NCI-H2029 treated with DMSO at 0.1 percent for 48 hours (cell line): ENCODE results near the gene ITGB4.

Experiments
- DNase-seq: peaks from one replicate; lab custom pipeline; 2025; lab: John Stamatoyannopoulos, UW

The ITGB4 gene

DNA sequence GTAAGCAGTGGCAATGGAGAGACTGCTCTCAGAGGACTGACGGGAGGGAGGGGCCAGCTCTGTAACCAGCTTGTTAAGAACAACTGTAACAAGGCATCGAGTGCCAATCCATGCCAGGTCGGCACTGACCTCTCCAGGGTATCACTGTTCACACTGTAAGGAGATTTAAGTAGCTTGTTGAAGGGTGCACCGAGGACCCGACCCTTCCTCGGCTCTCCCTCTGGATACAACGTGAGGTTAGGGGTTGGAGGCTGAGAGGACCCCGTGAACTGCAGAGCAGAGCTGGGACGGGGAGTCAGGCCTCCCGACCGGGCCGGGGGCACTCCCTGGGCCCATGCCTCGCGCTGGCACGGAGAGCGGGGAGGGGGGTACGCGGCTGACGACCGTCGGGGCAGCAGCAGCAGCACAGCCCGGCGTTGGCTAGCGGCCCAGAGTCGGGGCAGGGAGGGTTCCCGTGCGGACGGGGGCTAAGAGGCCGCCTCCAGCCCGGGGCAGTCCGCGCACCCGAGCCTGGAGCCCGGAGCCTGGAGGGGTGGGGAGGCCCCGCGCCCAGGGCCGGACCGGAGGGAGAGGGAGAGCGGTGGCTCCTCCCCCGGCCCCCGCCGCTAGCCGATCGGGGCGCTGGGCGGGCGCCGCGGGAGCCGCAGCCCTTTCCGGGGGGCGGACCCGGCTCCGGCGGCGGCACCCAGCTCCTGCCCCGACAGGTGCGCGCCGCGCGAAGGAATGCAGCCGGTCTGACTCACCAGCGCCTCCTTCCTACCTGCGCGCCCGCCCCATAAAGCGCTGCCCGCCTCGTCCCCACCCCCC is at the start of gene ITGB4:
Gene ITGB4 (plus strand): TSS at position 804 of the 807 bp plus-strand sequence. CDS start 3,245 bp downstream, outside the sequence.
- DNase-seq, result peak; percentile 1

DNA sequence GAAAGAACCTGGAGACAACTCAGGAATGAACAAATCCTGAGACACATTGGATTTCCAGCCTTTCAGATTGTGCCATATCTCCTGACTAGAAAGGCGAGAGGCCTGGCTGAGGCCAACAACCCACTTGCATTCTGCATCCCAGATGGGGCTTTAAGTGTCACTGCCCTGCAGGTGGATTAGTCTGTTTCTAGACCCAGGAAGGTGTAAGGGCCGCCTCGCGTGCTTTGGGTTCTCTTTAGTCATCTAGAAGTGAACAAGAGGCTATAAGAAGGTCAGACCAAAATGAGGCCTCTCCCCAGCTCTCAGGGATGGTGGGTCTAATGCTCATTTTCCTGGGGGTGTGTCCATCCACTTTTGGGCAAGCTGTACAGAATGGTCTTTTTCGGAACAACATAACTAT is 49.2 kb upstream of the ITGB4 start:
- DNase-seq, result no peak

DNA sequence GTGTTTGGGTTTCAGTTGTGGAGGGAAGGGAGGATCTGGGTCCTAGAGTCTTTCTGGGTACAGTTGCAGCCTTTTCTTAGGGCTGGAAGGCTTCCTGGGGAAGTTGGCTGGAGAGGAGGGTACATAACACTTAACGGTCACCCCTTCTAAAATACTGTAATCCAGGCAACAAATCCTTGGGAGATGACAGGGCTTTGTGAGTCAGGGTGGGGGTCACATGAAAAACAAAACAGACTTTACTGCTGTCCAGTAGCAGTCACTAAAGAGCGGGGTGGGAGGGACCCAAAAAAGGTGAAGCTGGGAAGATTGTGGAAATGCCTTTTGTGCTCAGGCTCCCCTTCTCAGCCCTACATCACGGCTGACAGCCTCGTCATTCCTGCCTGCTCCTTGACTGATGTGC is 47.8 kb upstream of the ITGB4 start:
- no peak for DNase-seq

DNA sequence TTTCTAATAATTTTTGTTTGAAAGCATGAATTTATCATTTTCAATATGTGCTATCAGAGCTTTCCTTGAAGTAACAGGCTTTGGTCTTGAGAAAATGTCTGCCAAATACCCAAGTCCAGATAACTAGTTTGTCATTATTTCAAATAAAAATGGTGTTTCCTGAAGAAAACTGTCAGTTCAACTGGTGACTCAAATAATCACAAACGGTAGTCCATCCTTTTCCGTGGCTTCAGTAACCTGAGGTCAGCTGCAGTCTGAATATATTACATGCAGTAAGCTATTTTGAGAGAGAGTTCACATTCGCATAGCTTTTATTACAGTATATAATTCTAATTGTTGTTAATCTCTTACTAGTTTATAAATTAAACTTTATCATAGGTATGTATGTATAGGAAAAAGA is 44.8 kb upstream of the ITGB4 start:
- DNase-seq, result no peak

DNA sequence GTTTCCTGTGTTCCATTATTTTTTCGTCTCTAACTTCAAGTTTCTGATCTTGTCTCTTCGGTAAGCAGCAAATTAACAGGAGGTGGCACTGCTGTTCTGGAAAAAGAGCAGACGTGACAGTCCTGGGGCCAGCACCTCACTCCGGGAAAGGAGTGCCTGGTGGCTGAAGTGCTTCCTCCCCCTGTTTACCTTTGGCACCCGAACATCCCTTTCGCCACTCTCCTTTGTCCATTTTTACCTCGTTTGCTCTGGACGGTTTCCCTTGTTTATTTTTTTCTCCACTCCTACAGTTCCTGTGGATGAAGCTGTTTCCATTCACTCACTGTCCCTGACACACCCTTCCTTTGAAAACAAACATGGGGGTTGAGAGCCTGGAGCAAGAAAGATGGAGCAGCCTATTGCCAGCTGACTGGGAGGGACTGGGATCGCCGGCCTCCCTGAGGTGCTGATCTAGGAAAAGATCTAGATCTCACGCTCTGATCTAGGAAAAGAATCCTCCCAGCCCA is 41.5 kb upstream of the ITGB4 start:
- peak; percentile 24 for DNase-seq

DNA sequence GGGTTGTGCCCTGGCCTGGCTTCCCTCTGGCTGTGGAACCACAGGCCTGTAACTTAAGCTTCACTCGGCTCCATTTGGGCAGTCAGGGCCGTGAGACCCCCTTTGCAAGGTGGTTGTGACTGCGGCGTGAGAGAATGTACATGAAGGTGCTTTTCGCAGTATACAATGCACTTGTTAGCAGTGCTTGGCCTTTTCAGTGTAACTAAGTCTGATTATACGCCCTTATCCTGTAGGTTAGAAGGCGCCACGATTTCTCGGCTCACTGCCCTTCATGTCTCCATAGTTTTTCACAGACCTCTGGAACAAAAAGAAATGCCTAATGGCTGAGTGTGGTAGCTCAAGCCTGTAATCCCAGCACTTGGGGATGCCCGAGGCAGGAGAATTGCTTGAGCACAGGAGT is 40.8 kb upstream of the ITGB4 start:
- DNase-seq, result no peak

DNA sequence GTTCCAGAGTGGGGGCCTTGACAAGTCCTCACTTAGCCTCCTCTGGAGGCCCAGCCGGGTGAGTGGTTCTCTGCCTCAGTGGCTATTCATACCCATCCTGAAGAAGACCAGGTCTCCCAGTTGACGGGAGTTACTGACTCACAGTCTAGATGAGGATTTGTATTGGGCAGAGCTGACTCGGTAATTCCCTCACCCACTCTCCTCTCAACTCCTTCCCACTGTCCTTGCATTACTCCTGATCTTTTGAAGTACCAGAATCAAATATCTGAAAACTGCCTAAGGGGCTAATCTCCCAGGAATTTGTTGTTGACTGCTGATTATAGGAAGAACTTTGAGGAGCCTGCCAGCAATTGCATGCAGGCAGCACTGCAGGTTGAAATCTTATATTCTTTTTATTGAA is 40.0 kb upstream of the ITGB4 start:
- no peak for DNase-seq

DNA sequence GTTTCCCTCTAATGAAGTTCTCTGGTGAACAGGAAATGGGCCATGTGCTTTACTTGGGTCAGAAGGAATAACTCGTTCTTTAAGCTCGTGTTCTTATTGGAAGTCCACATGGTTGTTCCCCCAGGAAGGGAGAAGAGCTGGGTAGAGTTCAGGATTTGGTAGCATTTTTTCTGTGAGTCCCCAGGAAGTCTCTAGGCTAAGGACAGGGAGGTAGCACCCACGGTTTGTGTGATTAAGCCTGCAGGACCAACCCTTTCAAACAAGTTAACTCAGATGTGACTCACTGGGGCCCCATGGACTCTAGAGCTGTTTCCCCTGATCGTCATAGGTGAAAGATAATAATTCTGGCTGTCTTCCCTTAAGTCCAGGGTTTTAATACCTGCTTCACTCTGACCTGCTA is 37.7 kb upstream of the ITGB4 start:
- no peak for DNase-seq

DNA sequence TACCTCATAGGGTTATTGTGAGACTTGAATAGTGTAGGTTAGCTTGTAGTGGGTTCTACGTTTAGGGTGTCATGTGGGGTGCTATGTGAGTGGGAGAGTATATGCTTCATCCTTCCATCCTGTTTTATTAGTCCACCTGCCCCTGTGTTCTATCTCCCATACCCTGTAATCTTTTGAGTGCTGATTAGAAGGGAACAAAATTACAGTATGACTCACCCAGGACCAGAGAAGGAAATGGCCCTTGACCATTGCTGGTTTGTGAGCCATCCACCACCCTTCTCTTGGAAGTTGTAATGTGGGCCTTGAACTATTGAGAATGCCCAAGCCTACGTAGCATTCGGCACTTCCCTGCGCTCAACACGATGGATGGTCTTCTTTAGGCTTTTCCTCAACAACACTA is 37.0 kb upstream of the ITGB4 start:
- no peak for DNase-seq

DNA sequence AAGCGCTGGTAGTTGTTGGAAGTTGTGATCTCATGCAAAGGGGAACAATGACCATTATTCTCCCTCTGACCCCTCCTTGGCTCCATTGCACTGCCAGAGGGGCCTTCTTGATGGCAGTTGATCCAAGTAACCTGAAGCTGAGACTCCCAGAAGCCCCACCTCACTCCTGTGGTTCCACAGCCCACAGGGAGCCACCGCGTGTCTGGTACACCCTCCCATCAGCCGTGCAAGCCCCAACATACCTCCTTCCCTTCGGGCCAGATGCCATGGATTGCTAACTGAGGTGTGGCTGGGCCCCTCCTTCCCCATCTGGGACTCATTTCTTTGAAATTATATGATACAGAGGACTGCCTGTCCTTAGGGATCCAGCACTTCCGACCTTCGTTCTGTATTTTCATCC is 36.3 kb upstream of the ITGB4 start:
- DNase-seq, result no peak

DNA sequence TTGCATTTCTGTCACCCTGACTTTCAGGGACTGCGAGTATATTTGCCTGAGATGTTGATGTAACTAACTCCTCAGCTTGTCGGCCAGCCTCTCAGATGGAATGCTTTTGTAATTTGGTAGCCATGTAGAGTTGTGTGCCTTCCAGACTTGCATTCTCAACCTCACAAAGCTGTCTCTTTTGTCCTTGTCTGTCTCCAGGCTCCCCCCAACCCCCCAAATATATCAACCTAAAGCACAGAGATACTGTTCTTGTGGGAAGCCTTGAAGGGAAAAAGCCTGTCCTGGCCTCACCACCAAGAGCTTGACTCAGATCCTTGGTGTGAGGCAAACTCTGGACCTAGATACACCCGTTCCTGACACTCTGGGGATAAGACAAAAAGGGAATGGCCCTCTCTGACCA is 35.8 kb upstream of the ITGB4 start:
- no peak for DNase-seq

DNA sequence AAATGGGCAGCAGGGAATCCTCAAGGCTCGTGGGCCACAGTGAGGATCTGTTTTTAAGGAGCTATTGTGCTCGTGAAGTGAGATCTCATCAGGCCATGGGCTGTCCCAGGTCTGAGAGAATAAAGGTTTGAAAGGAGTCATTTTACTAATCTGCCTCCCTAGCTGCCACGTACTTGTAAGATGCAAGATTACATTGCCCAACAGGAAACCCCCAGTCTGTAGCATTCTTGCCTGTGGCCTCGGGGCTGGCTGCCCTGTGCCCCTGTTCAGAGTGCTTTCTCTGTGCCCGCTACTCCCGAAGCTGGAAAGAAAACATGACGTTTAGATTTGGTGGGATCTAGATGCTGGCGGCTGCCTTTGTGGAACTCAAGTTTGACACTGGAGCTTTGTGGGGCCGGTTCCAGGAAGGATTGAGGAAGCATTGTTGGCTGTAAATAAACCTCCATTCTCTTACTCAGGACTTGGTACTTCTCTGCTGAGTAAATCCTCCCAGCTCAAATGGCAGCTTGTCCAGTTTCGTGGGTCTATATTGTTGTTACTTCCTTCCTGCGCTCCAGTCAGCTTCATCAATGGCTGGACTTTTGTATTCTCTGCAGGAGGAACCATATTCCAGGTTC is 32.9 kb upstream of the ITGB4 start:
- no peak for DNase-seq

DNA sequence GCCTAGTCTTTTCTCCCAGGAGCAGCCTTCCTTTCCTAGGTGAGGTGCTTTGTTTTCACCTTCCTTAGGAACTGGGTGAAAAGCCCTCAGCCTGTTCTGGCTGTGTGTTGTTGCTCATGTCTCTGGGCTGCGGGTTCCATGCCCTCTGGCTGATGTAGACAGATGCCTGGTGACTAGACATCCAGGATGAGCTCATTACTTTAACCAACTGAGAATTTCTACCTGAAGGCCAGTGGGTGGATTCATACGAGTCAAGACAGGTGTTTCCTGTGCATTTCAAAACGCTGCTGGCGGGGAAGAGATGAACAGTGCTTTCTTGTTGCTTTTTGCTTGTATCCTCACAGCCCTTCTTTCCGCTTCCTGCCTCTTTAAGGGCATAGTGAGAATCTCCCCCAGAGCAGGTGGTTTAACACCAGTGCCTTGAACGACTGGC is 31.8 kb upstream of the ITGB4 start:
- DNase-seq, result no peak

DNA sequence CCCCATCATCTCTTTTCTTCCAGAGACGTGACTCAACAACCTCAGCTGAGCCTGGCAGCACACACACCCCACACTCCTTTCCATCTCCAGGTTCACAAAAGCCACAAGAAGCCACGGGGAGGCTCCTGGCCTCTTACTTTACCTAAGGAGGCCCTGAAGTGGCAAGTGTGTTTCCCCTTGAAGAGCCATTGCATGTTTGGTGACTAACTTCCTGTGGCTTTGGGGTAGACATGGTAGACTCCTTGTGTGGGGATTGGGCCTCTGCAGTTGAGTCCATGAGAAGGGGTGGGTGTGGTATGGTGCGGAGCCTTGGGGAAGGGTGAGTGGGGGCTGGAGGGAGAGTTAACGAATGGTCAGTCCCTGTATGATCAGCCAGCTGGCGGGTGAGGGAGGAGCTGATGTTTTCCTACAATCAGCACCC is 29.9 kb upstream of the ITGB4 start:
- DNase-seq, result no peak

DNA sequence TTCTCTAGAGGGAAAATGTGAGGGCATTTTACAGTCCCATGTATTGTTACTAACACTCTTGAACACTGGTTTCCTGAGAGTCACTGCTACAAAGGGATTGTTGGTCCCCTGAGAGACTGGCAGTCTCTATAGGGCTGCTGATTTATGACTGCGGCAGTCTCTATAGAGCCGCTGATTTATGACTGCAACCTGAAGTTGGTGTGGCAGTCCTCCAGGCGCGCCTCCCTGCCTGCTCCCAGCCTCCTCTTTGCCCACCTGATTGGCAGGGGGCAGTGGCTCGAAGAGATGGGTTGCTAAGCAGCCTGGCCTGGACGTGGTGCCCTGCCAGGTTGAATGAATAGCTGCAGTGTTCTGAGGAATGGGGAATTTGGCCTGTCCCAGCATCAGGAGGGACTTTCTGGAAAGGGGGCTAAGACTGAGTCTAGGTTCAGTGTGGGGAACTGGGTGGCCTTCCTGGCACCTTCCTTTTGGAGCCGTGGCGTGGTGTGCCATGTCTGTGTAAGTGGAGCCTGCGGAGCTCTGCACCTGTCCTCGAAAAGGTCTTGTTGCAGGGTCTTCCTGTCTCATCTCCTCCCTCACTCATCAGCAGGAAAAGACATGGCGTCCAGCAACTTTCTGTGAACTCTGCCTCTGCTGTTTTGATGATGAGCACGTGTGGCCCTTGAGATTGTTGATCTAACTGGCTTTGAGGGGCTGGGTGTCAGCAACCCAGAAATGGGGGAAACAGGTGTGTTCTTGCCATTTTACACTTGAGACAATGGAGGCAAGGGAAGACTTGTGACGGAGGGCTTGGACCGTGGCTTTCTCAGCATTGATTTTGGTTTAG is 29.2 kb upstream of the ITGB4 start:
- DNase-seq, result no peak

DNA sequence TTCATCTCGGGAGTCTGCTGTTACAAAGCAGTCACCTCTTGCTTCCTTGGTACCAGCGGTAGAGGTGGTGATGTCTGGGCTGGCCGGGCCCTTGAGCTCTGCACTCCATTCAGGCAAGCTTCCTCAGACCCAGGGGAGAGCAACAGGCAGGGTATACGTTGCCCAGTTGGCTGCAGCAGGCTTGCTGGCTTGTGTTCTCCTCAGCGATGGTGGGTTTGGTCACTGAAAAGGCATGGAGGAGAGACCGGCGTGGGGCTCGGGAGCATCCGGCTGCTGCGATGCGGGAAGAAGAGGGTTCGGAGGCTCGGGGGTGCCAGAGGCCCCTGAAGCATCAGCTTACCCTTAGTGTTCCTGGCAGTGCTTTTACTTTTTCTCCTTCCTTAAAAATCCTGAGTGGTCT is 28.3 kb upstream of the ITGB4 start:
- no peak for DNase-seq

DNA sequence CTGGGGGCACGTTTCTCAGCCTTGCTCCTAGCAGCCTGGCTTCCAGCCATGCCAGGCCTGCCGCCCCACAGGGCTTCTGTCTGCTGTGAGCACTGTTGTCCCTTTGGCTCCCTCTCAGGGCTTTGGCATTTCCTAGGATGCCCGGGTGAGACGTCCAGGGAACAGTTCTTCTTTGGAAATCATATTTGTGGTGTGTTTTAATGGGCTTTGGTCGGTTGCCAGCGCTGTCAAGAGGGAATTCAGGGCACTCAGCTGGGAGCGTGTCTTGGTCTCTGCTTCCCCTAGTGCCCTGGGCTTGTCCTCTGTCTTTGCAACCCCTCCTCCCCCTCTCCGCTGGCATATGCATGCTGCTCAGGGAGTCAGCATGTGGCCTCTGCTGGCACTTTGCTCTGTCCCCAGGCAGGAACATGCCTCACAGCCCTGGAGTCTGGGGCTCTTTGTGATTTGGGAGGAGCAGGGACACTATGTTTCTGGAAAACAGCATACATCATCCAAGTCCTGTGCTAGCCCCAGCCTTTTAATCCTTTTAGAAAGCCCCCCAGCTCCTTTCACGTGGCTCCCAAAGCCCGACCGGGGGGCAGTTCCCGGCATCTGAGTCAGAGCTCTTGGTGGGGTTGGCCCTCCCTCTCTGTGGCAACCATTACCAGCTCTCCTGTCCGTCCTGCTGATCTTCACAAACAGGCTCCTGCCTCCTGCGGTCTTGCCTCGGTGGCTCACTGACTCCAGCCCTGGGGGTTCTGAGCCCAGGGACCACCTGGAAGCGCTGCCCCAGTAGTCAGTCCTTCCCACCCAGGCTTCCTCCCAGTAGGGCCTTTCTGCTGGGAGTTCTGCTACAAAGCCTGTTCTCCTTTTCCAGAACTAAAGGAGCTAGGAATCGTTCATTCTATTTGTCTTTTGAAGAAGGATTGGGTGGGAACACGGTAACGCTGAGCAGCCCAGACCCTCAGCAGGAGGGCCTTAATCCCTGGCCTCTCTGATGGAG is 27.5 kb upstream of the ITGB4 start:
- peak; percentile 69 for DNase-seq

DNA sequence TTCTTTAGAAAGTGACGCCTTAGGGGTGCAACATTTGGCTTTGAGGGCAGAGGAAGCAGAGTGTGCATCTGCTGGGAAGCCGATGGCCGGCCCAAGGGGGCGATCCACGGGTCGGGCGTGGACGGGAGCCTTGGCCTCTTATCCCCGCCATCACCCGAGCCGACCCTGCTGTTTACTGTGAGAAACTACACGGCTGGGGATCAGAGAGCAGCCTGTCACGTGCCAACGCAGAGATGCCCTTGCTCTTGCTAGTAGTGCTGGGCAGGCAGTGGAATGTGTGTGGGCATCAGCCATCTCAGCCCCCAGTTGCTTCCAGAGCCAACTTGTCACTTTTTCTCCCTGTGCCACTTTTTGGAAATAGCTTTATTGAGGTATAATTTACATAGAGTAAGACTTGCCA is 26.7 kb upstream of the ITGB4 start:
- DNase-seq, result no peak

DNA sequence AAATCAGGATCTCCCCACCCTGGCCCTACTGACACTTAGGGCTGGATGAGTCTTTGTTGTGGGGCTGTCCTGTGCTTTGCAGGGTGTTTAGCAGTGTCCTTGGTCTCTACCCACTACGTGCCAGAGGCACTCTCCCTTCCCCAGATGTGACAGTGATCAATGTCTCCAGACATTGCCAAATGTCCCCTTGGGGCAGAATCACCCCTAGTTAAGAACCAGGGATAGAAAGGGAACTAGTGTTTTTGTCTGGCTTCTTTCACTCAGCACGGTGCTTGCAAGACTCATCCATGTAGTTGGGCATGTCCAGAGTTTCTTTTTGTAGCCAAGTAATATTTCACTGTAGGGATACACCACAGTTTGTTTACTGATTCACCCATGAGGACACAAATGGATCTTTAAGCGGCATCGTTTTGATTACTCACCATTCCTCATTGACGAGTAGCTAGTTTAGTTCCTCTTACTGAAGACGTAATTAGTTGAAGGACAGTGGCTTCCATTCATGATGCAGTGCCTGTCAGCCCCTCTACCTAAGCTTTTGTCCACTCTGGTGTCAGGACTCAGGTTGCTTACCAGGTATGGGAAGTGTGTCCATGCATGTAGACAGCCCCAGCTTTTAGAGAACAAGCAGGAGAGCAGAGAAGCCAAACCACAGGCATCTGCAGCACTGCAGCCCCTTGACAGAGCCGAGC is 26.0 kb upstream of the ITGB4 start:
- DNase-seq, result no peak

DNA sequence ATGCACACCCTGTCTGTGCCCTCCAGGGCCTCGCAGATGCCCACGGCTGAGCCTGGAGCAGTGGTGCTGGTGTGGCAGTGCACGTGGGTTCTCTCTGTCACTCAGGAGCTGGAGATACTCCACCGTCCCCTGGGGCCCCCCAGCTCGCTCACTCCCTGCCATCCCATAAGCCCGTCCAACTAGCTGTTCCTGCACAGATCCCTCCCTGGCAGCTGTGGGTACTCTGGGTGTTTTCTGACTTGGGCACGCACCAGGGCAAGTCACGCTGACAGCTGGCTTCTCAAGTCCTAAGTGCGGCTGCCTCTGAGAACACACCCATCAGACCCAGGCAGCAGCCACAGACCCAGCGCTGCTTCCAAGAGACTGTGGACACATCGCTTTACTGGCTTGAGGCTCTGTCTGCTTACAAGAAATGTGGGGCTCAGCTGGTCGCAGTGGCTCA is 25.4 kb upstream of the ITGB4 start:
- DNase-seq, result no peak
